Neutrophil (primary cell): Measurements from ENCODE around the gene TRAPPC11.
A peak's percentile ranks its signal among the peaks of the same experiment; 100 is the strongest.
"Not testable (repeated sequence)": the region's sequence is repeated elsewhere in the genome, so short reads cannot be mapped to it uniquely, and the experiment has no call there.

Experiments
- H3K27ac ChIP-seq: fragments of 200-600 bp; sonication (generic); 2 replicates; pipeline ENCODE4 v1.5.1; 2016; ENCODE audit warnings: mild to moderate bottlenecking, moderate library complexity
- H3K27me3 ChIP-seq: fragments of 200-600 bp; sonication (generic); 2 replicates; pipeline ENCODE4 v1.6.0; 2016; ENCODE audit warnings: mild to moderate bottlenecking
- H3K36me3 ChIP-seq: fragments of 200-600 bp; sonication (generic); 2 replicates; pipeline ENCODE4 v1.5.1; 2017
- H3K4me1 ChIP-seq, 2 experiments: fragments of 200-600 bp in 1 of 2; sonication (generic) in 1 of 2; 1 replicate in 1 of 2; 2 replicates in 1 of 2; pipeline versions ENCODE4 v1.5.1 to v1.6.1; 2013 to 2016; ENCODE audit warnings: low read depth in 1 of 2, low read length in 1 of 2, mild to moderate bottlenecking in 1 of 2, moderate library complexity in 1 of 2; ENCODE audit not compliant: control insufficient read depth in 1 of 2, insufficient read depth in 1 of 2
- H3K4me3 ChIP-seq, 2 experiments: fragments of 200-600 bp in 1 of 2; sonication (generic) in 1 of 2; 1 replicate in 1 of 2; 2 replicates in 1 of 2; pipeline ENCODE4 v1.5.1; 2013 to 2016; ENCODE audit warnings: low read depth in 1 of 2, low read length in 1 of 2, mild to moderate bottlenecking in 1 of 2, moderate library complexity in 1 of 2
- H3K9me3 ChIP-seq: fragments of 200-600 bp; sonication (generic); 2 replicates; pipeline ENCODE4 v1.5.1; 2016
- TF ChIP-seq, protein P1 (sequence below): fragments of 200-600 bp; sonication (generic); IDR thresholded peaks from 2 replicates; pipeline ENCODE4 v1.5.1; 2016; ENCODE audit warnings: antibody characterized with exemption

TRAPPC11 gene

GRCh38 chr4:183723561-183724228, 64.6 kb downstream of the TRAPPC11 start:
- TF ChIP-seq, protein P1, sequence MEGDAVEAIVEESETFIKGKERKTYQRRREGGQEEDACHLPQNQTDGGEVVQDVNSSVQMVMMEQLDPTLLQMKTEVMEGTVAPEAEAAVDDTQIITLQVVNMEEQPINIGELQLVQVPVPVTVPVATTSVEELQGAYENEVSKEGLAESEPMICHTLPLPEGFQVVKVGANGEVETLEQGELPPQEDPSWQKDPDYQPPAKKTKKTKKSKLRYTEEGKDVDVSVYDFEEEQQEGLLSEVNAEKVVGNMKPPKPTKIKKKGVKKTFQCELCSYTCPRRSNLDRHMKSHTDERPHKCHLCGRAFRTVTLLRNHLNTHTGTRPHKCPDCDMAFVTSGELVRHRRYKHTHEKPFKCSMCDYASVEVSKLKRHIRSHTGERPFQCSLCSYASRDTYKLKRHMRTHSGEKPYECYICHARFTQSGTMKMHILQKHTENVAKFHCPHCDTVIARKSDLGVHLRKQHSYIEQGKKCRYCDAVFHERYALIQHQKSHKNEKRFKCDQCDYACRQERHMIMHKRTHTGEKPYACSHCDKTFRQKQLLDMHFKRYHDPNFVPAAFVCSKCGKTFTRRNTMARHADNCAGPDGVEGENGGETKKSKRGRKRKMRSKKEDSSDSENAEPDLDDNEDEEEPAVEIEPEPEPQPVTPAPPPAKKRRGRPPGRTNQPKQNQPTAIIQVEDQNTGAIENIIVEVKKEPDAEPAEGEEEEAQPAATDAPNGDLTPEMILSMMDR, result no peak
- Histone ChIP-seq H3K27me3 (peaks cover 18% of the 10 kb centered on the region), H3K9me3 (no peaks in the 10 kb centered on the region), H3K4me1 (peaks cover 14 to 17% of the 10 kb centered on the region in 2 experiments), H3K36me3 (no peaks in the 10 kb centered on the region), H3K27ac (no peak overlapping the region), H3K4me3 (peak overlapping the region in 1 of 2 experiments; percentile 66)

DNA sequence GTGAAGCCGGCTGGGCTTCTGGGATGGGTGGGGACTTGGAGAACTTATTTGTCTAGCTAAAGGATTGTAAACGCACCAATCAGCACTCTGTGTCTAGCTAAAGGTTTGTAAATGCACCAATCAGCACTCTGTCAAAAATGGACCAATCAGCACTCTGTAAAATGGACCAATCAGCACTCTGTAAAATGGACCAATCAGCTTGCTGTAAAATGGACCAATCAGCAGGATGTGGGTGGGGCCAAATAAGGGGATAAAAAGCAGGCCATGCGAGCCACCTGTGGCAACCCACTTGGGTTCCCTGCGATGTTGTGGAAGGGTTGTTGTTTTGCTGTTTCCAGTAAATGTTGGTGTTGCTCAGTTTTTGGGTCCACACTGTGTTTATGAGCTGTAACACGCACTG, 66.5 kb downstream of the TRAPPC11 start:
- not testable (repeated sequence) for H3K36me3 ChIP-seq, H3K4me3 ChIP-seq, H3K27ac ChIP-seq, H3K9me3 ChIP-seq
- Histone ChIP-seq H3K27me3 (peaks cover 18% of the 10 kb centered on the region), H3K4me1 (peaks cover 14 to 17% of the 10 kb centered on the region in 2 experiments)

DNA sequence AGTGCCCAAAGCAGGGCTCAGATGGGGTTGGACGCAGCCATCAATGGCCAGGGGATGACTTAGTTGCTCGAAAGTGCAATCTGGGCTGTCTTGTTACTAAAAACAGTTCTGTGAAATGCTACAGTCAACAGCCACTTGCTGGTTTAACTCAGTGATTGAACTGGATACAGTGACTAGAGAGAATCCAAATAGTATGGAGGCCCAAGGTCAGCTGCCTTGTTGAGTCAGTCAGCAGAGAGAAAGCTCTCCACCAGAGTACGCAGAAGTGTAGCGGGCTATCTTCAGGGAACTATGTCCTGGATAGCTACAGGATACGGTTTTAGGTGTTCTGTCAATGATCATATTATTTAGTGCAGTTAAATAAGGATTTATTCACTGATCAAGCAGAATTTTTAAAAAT, 68.4 kb downstream of the TRAPPC11 start:
- Histone ChIP-seq H3K9me3 (no peaks in the 10 kb centered on the region), H3K4me1 (peaks cover 6 to 7% of the 10 kb centered on the region in 2 experiments), H3K4me3 (no peak overlapping the region), H3K36me3 (no peaks in the 10 kb centered on the region), H3K27me3 (peaks cover 6% of the 10 kb centered on the region), H3K27ac (no peak overlapping the region)
- TF ChIP-seq, protein P1, result no peak

- Histone ChIP-seq H3K4me3 (no peak overlapping the region), H3K36me3 (no peaks in the 10 kb centered on the region), H3K27me3 (peaks cover under 1% of the 10 kb centered on the region), H3K27ac (no peak overlapping the region), H3K4me1 (peaks cover under 1 to 2% of the 10 kb centered on the region in 2 experiments), H3K9me3 (no peaks in the 10 kb centered on the region)
- TF ChIP-seq, protein P1, result no peak
Observed at GRCh38 chr4:183728223-183729068, 69.4 kb downstream of the TRAPPC11 start.

DNA sequence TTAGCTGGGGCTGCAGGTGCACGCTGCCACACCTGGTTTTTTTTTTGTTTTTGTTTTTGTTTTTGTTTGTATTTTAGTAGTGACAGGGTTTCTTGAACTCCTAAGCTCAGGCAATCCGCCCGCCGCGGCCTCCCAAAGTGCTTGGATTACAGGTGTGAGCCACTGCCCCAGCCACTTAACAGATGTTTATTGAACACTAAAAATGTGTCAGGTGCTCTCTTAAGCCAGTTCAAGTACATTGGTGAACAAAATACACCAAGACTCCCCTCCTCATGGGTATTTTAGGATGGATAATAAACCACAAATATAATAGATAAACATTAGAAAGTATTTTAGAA, 69.9 kb downstream of the TRAPPC11 start:
- H3K9me3 ChIP-seq, result no peaks in the 10 kb centered on the region
- H3K27me3 ChIP-seq, result no peaks in the 10 kb centered on the region
- TF ChIP-seq, protein P1, result no peak
- H3K4me1 ChIP-seq, result no peaks in the 10 kb centered on the region
- no peak overlapping the region for H3K4me3 ChIP-seq
- no peak overlapping the region for H3K27ac ChIP-seq
- no peaks in the 10 kb centered on the region for H3K36me3 ChIP-seq
